HG02970 (cell line): ENCODE measurements around the gene CPNE4.
"Not testable (repeated sequence)": the region's sequence is repeated elsewhere in the genome, so short reads cannot be mapped to it uniquely, and the experiment has no call there.

ENCODE experiments used
- ATAC-seq: cut with Tn5 transposase; IDR thresholded peaks from one replicate; pipeline ENCODE4 v1.9.1; 2021; ENCODE audit warnings: mild to moderate bottlenecking, moderate library complexity, moderate number of reproducible peaks; ENCODE audit not compliant: unreplicated experiment, low FRiP score

The CPNE4 gene

GRCh38 chr3:131972091-131972490 lies 62.7 kb downstream of the CPNE4 start:
- no peak for ATAC-seq

DNA sequence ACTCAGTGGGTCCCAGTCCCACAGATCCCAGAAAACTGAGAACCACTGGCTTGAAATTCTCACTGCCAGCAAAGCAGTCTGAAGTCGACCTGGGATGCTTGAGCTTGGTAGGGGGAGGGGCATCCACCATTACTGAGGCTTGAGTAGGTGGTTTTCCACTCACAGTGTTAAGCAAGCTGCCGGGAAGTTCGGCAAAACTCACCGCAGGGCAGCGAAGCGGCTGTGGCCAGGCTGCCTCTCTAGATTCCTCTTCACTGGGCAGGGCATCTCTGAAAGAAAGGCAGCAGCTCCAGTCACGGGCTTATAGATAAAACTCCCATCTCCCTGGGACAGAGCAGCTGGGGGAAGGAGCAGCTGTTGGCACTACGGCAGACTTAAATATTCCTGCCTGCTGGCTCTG lies 71.4 kb downstream of the CPNE4 start:
- ATAC-seq: not testable (repeated sequence)

- no peak for ATAC-seq
Observed at GRCh38 chr3:131962982-131963381, 71.8 kb downstream of the CPNE4 start.

DNA sequence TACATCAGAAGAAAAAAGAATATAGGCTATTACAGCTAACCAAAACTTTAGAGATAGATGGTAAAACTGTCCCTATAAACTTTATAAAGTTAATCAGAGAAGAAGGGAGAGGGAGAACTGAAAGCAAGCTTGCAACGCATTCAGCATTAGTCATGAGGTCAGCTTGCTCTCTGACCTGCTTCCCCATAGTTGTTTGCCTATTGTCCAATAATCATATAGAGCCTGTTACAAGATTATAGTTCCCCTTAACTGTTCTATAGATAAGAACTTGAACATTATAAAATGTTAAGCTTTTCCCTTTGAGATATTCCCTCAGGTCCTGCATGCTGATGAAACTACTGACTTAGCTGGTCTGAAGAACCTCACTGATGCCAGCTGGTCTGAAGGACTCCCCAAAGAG lies 74.5 kb downstream of the CPNE4 start:
- ATAC-seq: no peak

GRCh38 chr3:131957980-131958379 lies 76.8 kb downstream of the CPNE4 start:
- no peak for ATAC-seq

- no peak for ATAC-seq
Observed at GRCh38 chr3:131957511-131957910, 77.3 kb downstream of the CPNE4 start.

GRCh38 chr3:131948806-131949205 lies 86.0 kb downstream of the CPNE4 start:
- ATAC-seq: no peak

- ATAC-seq: no peak
Observed at GRCh38 chr3:131944676-131945075, 90.1 kb downstream of the CPNE4 start.

DNA sequence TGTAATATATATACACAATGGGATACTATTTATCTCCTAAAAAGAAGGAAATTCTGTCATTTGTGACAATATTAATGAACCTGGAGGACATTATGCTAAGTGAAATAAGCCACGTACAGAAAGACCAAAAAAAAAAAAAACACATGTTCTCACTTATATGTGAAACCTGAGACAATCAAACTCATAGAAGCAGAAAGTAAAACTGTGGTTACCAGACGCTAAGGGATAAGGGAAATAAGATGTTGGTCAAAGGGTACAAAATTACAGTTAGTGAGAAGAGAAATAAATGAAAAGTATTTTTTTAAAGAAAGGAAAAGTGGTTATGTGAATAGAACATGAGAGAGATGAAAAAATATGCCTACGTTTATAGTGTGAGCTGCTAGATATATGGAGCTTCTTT lies 101.1 kb downstream of the CPNE4 start:
- ATAC-seq: no peak

DNA sequence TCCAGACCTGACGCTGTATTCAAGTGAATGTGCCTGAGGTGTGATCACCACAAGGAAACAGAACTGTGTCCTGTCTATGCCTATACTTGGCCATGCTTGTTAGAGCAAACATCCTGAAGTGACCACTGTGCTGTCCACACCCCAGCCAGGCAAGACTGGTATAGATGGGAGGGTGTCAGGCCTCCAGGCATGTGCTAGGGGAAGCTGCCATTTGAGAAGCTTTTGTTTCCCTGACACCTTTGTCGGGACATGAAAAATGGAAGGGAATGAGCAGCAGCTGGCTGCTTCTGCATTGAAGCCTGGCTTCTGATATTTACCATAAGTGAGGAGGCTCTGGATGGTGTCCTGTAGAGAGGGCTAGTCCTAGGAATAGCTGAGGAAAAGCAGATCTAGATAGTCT lies 106.2 kb downstream of the CPNE4 start:
- no peak for ATAC-seq

- ATAC-seq: no peak
Observed at GRCh38 chr3:131925571-131925970, 109.2 kb downstream of the CPNE4 start.

DNA sequence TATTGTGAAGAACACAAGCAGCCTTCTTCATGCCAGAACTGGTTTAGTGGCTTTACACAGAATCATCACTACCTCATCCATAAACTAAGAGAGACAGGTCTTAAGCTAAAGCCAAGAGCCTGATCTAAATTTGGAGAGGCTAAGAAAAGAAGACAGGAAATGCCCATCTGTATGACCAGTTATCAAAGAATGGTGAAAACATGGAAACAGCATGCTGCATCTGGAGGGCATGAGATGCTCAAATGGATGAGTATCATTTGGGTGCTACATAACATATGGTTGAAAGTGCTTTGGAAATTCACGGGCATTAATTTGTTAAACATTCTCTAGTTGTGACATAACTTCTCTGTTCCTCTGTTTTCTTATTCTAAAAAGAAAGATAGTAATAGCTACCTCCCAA lies 112.5 kb downstream of the CPNE4 start:
- ATAC-seq: no peak

DNA sequence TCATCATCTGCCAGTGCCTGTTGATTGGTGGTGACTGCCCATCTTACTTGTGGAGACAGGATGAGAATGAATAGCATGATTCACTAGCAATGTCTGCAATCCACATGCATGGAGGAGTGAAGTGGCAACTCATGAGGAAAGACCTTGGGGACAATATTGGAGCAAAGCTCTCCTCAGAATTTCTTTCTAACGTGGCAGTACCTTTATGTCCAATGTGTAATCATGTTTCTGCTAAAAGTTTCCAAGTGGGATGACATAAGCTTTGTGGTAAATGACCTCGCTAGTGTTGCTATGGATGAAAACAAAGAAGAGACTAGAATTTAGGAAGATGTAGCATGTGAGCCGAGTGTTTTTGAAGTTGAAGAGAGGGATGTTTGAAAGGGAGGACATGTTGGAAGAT lies 117.8 kb downstream of the CPNE4 start:
- no peak for ATAC-seq

- no peak for ATAC-seq
Observed at GRCh38 chr3:131914090-131914691, 120.6 kb downstream of the CPNE4 start.

GRCh38 chr3:131912255-131912654 lies 122.6 kb downstream of the CPNE4 start:
- ATAC-seq: no peak

- no peak for ATAC-seq
Observed at GRCh38 chr3:131907796-131908195, 127.0 kb downstream of the CPNE4 start.

DNA sequence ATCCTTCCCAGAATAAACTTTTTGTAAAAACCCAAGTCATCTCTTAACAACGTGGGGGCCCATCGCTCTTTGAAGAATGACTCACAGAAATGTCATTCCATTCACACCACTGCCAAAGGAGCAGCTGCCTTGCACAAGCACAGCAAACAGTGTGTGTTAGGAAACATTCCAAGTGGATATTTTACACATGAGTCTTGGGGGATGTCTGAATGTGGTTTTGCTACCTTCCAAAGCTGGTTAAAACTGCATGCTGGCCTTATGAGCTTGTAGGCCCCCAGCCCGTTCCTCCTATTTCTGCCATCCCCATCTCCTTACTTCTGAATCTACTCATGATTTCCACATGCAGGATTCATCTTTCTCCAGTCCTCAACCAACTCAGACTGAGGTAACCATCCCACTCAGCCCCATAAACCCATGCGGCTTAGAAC lies 130.8 kb downstream of the CPNE4 start:
- ATAC-seq: no peak

GRCh38 chr3:131901686-131902085 lies 133.1 kb downstream of the CPNE4 start:
- ATAC-seq: no peak

DNA sequence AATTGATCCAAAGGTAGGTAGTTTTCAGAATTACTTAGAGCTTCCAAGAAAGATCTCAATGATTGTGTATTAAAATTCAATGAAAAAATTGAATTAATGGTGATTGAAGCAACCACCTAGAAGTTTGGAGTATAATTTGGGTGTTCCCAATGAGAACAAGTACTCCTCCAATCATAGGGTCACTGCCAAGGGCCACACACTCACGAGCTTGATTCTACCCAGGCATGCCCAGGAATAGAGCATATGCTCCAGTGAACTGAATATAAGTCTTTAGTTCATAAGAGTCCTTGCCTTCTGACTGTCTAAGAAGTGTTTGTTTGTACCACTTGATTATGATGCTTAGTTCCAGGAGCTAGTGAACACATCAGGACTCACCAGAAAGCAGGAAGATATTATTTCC lies 133.9 kb downstream of the CPNE4 start:
- ATAC-seq: no peak

DNA sequence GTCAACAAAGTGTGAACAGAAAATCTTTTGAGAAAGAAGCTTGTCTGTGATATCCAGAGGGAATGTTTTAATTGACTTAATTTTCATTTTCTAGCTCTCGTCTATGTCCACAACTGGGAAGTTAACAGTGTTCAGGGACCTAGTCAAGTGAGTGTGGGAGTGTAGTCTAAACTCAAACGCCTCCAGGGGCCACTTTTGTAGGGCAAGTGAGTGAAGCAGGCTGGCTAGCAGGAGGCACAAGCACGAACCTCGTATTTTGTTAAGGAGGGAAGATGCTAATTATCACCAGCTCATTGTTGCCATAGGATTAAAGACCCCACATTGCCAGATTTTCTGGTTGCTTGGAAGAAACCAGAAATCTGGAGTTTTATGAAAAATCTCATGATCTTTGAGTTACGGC lies 135.8 kb downstream of the CPNE4 start:
- ATAC-seq: no peak

- ATAC-seq: no peak
Observed at GRCh38 chr3:131898346-131898745, 136.5 kb downstream of the CPNE4 start.

DNA sequence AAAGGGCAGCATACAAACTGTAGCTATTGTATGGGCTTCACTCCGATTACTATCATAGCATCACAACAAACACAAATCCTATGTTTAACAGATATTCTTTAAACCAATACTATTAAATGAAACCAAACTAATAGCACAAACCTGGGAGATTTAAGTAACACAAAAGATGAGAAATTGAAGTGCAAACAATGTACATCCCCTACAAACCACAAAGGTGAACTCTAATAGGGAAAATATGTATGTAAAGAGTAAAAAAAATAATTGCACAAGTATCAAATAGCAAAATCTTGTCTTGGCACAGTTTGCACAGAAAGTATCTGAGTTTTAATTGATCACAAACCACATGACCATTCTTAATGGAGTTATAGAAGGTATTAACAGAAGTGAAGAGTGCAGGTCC lies 138.5 kb downstream of the CPNE4 start:
- ATAC-seq: no peak

GRCh38 chr3:131895766-131896165 lies 139.0 kb downstream of the CPNE4 start:
- no peak for ATAC-seq
